Lower leg skin (tissue), 4 donors: ENCODE results near the gene CLMN. TPM values are rescaled to one million over a fixed set of nuclear protein-coding genes. Genes with fewer than 3 reads are reported as not detected.

Experiments used
- DNase-seq, 2 donors: peaks; one replicate each; pipeline ENCODE4 v3.0.0-alpha.2; 2019; ENCODE audit warnings: low spot score in 2 of 2
- H3K4me3 ChIP-seq: fragments of 200-600 bp; sonication (generic); 2 replicates; pipeline ENCODE4 v1.5.1; 2017; ENCODE audit warnings: mild to moderate bottlenecking, low read depth; ENCODE audit not compliant: poor library complexity, severe bottlenecking
- POLR2A ChIP-seq, 2 donors: fragments of 450-650 bp; IDR thresholded peaks; one replicate each; pipeline ENCODE4 v1.6.1; 2016 to 2017; ENCODE audit warnings: antibody characterized with exemption in 2 of 2, mild to moderate bottlenecking in 1 of 2, moderate library complexity in 1 of 2
- WGBS, 2 donors: methylation state at CpG; one replicate each; pipeline ENCODE4 v1.1.5; 2018; 5-methylcytosine and 5-hydroxymethylcytosine counted together
- intact Hi-C: fragments of 100-400 bp; cut with DNase I; formaldehyde crosslinking; loops from one replicate; pipeline ENCODE4 v1.15.0; 2023; ENCODE audit warnings: low total_unique reads
- total RNA-seq, 4 donors: library from RNA; depleted of rRNA; stranded (reverse); fragments of >200 nt; gene quantifications; one replicate each; pipeline ENCODE4 v1.1.0, GENCODE V29; 2016
- TF ChIP-seq, protein P1 (sequence below), 3 donors: fragments of 450-650 bp; IDR thresholded peaks; one replicate each; pipeline ENCODE4 v1.5.1; 2016; ENCODE audit warnings: antibody characterized with exemption in 3 of 3, mild to moderate bottlenecking in 3 of 3, moderate library complexity in 2 of 3

The CLMN gene
- total RNA-seq, 4 donors from 2014 or later: 5.6 to 7.6 (median 7.2) TPM

DNA sequence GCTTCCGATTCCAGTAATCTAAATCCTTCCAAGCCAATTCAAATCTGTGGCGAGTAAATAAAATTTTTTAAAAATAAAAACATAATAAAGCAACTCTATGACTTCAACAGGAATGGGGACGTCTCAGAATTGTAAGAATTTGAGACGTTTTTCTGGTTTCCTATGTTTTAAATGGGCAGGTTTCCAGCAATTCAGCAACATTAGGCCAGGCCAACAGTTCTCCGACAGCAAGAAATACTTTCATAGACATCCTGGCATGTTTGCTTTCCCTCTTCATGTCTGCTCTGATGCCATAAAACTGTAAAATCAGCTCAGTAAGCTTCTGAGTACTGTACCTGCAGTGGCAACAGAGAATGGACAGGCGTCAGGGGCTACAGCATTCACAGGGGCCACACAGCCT is 126.6 kb downstream of the CLMN start:
- WGBS, 2 donors: 76 to 81% methylated on average over 6 of the region's 6 CpGs
- TF ChIP-seq, protein P1, sequence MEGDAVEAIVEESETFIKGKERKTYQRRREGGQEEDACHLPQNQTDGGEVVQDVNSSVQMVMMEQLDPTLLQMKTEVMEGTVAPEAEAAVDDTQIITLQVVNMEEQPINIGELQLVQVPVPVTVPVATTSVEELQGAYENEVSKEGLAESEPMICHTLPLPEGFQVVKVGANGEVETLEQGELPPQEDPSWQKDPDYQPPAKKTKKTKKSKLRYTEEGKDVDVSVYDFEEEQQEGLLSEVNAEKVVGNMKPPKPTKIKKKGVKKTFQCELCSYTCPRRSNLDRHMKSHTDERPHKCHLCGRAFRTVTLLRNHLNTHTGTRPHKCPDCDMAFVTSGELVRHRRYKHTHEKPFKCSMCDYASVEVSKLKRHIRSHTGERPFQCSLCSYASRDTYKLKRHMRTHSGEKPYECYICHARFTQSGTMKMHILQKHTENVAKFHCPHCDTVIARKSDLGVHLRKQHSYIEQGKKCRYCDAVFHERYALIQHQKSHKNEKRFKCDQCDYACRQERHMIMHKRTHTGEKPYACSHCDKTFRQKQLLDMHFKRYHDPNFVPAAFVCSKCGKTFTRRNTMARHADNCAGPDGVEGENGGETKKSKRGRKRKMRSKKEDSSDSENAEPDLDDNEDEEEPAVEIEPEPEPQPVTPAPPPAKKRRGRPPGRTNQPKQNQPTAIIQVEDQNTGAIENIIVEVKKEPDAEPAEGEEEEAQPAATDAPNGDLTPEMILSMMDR (IDR thresholded peaks at IDR 0.05): no peak
- no peak for TF ChIP-seq POLR2A (IDR thresholded peaks at IDR 0.05)
- intact Hi-C loops: no loop called here
- no peak overlapping the region for H3K4me3 ChIP-seq
- DNase-seq: no peak

DNA sequence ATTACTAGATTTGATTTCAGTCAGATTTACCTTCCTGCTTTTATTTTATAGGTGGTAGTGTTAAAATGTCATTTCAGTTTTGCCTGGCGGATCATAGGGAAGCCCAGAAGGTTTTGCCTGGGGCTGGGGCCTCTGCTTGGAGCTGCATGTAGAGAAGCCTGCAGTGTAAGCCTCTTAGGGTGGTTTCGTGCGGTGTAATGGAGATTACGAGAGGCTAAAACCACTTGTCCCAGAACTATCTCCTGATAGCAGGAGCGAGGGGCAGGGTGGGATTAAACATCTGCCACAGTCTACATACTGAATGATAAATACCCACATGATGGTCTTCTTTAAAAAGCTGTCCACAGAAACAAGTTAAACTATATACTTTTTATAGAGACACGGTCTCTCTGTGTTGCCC is 127.4 kb downstream of the CLMN start:
- WGBS, 2 donors: 96% methylated on average over 6 of the region's 6 CpGs
- H3K4me3 ChIP-seq: no peak overlapping the region
- no peak for TF ChIP-seq POLR2A (IDR thresholded peaks at IDR 0.05)
- TF ChIP-seq, protein P1 (IDR thresholded peaks at IDR 0.05): no peak
- intact Hi-C loops: no loop called here
- no peak for DNase-seq

DNA sequence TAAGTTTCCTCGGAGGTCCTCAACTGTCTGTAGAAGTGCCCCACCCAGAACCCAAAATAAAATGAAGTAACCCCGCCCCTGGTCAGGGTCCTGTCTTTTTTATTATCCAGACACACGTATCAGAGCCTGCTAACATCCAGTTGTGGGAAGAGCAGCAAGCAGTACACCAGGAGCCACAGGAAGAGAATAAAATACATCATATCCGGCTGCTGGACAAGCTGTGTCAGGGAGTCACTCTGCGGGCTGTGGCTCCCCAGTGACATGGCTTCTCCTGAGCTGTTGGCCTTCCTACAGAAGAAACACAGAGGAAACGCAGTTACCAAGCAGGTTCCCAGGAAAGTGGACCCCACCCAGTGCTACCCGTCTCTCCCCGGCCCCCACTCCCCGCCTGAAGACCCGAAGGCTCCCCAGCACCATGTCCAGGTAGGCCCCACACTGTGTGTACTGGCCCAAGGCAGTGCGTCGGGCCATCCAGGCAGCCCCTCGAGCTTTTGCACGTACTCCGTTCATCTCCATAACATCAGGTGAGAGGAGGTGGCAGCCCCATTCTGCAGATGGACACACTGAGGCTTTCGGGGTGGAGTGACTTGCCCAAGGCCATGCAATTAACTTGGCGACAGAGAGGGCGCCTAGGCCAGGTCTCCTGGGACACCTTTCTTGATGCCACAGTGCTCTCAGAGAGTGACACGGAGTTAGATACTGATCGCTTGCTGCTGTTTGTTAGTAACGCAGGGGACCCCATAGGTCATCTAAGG is 128.1 kb downstream of the CLMN start:
- TF ChIP-seq, protein P1 (IDR thresholded peaks at IDR 0.05): no peak
- TF ChIP-seq POLR2A (IDR thresholded peaks at IDR 0.05): no peak
- no peak for DNase-seq
- H3K4me3 ChIP-seq: no peak overlapping the region
- intact Hi-C loops: no loop called here
- 86 to 89% methylated on average over 21 of the region's 21 CpGs for WGBS, 2 donors

DNA sequence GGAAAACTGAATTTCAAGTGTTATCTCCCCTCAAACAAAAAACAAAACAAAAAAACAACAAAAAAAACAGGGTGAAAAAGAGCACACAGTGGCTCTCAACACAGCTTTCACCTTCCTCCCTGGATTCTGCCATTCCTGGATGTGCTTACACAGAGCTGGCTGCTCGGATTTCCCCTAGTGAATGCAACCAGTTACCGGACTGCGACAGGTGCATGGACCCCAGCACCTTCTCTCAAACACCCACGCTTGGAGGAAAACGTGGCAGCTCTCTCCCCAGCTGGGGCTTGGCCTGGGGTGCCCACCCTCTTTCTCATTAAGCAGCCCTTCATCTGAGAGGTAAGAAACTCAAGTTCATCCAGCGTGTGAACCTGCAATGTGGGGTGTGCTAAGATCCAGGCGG is 128.9 kb downstream of the CLMN start:
- intact Hi-C loops: no loop called here
- WGBS, 2 donors: 92 to 96% methylated on average over 7 of the region's 7 CpGs
- TF ChIP-seq, protein P1 (IDR thresholded peaks at IDR 0.05): no peak
- no peak for TF ChIP-seq POLR2A (IDR thresholded peaks at IDR 0.05)
- DNase-seq: no peak
- H3K4me3 ChIP-seq: no peak overlapping the region

DNA sequence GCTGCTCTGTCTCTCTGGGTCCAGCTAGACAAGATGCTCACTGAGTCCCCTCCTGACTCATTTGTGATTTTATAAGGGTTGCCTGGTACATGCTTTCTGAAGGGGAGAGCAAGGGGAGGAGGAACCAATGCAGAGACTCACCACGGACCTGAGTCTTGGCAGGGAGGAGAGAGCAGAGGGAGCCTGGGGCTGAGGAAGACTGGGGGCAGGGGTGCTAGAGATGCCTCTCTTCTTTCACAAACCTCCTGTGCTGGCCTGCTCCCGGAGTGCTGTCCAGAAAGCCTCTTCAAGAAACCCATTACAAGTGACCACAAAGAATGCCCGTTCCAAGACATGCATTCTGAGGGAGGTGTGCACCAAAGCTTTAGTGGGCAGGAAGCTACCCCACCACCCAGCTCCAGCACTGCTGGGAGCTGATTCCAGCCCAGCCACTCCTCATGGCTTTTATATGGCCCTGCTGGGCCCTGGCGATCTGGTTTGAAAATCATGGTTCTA is 129.3 kb downstream of the CLMN start:
- intact Hi-C loops: no loop called here
- no peak for TF ChIP-seq POLR2A (IDR thresholded peaks at IDR 0.05)
- TF ChIP-seq, protein P1 (IDR thresholded peaks at IDR 0.05): no peak
- no peak overlapping the region for H3K4me3 ChIP-seq
- no peak for DNase-seq
- 76 to 79% methylated on average over 4 of the region's 4 CpGs for WGBS, 2 donors
